ENCODE measurements around the gene RBM39. TPM values are rescaled to one million over a fixed set of nuclear protein-coding genes. Genes with fewer than 3 reads are reported as not detected.

RBM39 gene
- total and polyA plus RNA-seq, 2 of the 13 experiments (the other 11 are each of a cell fraction or from before 2014, with no cell fraction given) = 788 to 920 TPM

DNA sequence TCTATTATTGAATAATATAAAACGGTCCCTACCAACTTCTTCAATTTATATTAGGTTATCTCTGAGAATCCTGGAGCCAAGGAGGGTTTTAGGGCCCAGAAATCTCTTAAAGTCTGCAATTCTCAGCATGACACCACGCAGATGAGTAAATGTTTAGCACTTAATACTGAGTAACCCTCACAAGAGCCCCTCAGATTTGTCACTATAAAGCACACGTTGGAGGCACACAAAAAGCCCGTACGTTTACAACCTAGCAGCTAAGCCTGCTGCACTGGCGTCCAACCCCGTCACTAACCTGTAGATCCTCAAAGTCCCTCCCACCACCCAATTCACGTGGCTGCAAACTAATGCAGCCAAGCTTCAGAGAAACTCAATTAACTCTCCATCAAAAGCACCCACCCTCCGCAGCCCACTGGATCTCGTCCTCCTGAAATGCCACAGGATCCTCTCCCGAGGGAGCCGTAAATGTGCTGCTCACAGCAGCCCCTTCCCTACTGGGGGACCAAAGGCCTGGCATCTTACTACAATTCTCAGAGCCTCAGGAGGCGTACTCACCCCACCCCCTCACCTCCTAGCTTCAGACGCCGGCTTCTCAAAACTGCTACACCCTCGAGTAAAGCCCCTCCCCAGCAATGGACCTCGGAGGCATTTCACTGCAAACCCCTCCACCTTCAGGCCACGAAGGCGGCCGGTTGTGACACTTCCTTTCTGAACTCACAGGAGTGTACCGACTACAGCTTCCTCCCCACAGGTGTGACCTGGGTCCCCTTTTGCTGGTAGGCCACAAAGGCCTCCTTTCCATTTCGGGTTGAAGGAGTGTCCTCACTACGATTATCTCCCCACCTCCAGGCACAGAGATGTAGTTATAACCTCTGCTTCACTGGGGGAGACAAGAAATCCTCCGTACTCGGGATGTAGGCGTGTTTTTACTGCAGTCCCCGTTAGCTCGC is 78.3 kb downstream of the RBM39 start (continued):
- peak; percentile 10; the same call in 1 of the 2 replicates for TF ChIP-seq TOPORS (CRISPR knock-in tag; IDR thresholded peaks at IDR 0.05)
- no peak for TF ChIP-seq CBX5 (CRISPR knock-in tag; IDR thresholded peaks at IDR 0.05; ENCODE audit: borderline replicate concordance)
- TF ChIP-seq ZSCAN12 (CRISPR knock-in tag; IDR thresholded peaks at IDR 0.05) = no peak
- no peak for TF ChIP-seq ZNF253 (CRISPR knock-in tag; IDR thresholded peaks at IDR 0.05; ENCODE audit: borderline replicate concordance)
- TF ChIP-seq ZNF317 (CRISPR knock-in tag; IDR thresholded peaks at IDR 0.05) = peak; percentile 16
- no peak for TF ChIP-seq ZNF256 (CRISPR knock-in tag; conservative IDR thresholded peaks at IDR 0.05)
- TF ChIP-seq, protein P1, sequence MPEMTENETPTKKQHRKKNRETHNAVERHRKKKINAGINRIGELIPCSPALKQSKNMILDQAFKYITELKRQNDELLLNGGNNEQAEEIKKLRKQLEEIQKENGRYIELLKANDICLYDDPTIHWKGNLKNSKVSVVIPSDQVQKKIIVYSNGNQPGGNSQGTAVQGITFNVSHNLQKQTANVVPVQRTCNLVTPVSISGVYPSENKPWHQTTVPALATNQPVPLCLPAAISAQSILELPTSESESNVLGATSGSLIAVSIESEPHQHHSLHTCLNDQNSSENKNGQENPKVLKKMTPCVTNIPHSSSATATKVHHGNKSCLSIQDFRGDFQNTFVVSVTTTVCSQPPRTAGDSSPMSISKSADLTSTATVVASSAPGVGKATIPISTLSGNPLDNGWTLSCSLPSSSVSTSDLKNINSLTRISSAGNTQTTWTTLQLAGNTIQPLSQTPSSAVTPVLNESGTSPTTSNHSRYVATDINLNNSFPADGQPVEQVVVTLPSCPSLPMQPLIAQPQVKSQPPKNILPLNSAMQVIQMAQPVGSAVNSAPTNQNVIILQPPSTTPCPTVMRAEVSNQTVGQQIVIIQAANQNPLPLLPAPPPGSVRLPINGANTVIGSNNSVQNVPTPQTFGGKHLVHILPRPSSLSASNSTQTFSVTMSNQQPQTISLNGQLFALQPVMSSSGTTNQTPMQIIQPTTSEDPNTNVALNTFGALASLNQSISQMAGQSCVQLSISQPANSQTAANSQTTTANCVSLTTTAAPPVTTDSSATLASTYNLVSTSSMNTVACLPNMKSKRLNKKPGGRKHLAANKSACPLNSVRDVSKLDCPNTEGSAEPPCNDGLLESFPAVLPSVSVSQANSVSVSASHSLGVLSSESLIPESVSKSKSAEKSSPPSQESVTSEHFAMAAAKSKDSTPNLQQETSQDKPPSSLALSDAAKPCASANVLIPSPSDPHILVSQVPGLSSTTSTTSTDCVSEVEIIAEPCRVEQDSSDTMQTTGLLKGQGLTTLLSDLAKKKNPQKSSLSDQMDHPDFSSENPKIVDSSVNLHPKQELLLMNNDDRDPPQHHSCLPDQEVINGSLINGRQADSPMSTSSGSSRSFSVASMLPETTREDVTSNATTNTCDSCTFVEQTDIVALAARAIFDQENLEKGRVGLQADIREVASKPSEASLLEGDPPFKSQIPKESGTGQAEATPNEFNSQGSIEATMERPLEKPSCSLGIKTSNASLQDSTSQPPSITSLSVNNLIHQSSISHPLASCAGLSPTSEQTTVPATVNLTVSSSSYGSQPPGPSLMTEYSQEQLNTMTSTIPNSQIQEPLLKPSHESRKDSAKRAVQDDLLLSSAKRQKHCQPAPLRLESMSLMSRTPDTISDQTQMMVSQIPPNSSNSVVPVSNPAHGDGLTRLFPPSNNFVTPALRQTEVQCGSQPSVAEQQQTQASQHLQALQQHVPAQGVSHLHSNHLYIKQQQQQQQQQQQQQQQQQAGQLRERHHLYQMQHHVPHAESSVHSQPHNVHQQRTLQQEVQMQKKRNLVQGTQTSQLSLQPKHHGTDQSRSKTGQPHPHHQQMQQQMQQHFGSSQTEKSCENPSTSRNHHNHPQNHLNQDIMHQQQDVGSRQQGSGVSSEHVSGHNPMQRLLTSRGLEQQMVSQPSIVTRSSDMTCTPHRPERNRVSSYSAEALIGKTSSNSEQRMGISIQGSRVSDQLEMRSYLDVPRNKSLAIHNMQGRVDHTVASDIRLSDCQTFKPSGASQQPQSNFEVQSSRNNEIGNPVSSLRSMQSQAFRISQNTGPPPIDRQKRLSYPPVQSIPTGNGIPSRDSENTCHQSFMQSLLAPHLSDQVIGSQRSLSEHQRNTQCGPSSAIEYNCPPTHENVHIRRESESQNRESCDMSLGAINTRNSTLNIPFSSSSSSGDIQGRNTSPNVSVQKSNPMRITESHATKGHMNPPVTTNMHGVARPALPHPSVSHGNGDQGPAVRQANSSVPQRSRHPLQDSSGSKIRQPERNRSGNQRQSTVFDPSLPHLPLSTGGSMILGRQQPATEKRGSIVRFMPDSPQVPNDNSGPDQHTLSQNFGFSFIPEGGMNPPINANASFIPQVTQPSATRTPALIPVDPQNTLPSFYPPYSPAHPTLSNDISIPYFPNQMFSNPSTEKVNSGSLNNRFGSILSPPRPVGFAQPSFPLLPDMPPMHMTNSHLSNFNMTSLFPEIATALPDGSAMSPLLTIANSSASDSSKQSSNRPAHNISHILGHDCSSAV (CRISPR knock-in tag; IDR thresholded peaks at IDR 0.05; ENCODE audit: borderline replicate concordance) = no peak
- no peak for TF ChIP-seq HES4 (CRISPR knock-in tag; IDR thresholded peaks at IDR 0.05; ENCODE audit: borderline replicate concordance)
- no peak; the same call in 1 of the 2 replicates for TF ChIP-seq ZNF235 (CRISPR knock-in tag; IDR thresholded peaks at IDR 0.05; ENCODE audit: borderline replicate concordance)
- TF ChIP-seq KLF15 (CRISPR knock-in tag; IDR thresholded peaks at IDR 0.05; ENCODE audit: borderline replicate concordance) = peak; percentile 47; the same call in 1 of the 2 replicates
- TF ChIP-seq TEAD3 (CRISPR knock-in tag; optimal IDR thresholded peaks at IDR 0.05; ENCODE audit: borderline replicate concordance) = no peak
- TF ChIP-seq ZNF335 (CRISPR knock-in tag; IDR thresholded peaks at IDR 0.05) = no peak
- TF ChIP-seq ZNF761 (CRISPR knock-in tag; conservative IDR thresholded peaks at IDR 0.05) = no peak
- TF ChIP-seq SP4 (CRISPR knock-in tag; IDR thresholded peaks at IDR 0.05) = no peak
- TF ChIP-seq, protein P2, sequence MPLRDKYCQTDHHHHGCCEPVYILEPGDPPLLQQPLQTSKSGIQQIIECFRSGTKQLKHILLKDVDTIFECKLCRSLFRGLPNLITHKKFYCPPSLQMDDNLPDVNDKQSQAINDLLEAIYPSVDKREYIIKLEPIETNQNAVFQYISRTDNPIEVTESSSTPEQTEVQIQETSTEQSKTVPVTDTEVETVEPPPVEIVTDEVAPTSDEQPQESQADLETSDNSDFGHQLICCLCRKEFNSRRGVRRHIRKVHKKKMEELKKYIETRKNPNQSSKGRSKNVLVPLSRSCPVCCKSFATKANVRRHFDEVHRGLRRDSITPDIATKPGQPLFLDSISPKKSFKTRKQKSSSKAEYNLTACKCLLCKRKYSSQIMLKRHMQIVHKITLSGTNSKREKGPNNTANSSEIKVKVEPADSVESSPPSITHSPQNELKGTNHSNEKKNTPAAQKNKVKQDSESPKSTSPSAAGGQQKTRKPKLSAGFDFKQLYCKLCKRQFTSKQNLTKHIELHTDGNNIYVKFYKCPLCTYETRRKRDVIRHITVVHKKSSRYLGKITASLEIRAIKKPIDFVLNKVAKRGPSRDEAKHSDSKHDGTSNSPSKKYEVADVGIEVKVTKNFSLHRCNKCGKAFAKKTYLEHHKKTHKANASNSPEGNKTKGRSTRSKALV (CRISPR knock-in tag; IDR thresholded peaks at IDR 0.05) = no peak
- TF ChIP-seq, protein P3, sequence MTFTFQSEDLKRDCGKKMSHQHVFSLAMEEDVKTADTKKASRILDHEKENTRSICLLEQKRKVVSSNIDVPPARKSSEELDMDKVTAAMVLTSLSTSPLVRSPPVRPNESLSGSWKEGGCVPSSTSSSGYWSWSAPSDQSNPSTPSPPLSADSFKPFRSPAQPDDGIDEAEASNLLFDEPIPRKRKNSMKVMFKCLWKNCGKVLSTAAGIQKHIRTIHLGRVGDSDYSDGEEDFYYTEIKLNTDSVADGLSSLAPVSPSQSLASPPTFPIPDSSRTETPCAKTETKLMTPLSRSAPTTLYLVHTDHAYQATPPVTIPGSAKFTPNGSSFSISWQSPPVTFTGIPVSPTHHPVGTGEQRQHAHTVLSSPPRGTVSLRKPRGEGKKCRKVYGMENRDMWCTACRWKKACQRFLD (CRISPR knock-in tag; IDR thresholded peaks at IDR 0.05; ENCODE audit: borderline replicate concordance) = no peak
- TF ChIP-seq MATR3 (CRISPR knock-in tag; IDR thresholded peaks at IDR 0.05) = no peak
- peak; percentile 33; the same call in 1 of the 2 replicates for TF ChIP-seq ZNF124 (CRISPR knock-in tag; IDR thresholded peaks at IDR 0.05)
